HuH-7.5 (cell line): ENCODE measurements around the gene AHCYL2.
"Not testable (repeated sequence)": the region's sequence is repeated elsewhere in the genome, so short reads cannot be mapped to it uniquely, and the experiment has no call there.

Experiments
- DNase-seq: peaks from one replicate; pipeline ENCODE4 v3.0.0; 2011; ENCODE audit warnings: low spot score

The AHCYL2 gene

GRCh38 chr7:129245533-129245932 is 20.7 kb downstream of the AHCYL2 start:
- no peak for DNase-seq

GRCh38 chr7:129247087-129247486 is 22.3 kb downstream of the AHCYL2 start:
- DNase-seq, result no peak

- DNase-seq, result no peak
Measured at GRCh38 chr7:129252128-129252527, 27.3 kb downstream of the AHCYL2 start.

DNA sequence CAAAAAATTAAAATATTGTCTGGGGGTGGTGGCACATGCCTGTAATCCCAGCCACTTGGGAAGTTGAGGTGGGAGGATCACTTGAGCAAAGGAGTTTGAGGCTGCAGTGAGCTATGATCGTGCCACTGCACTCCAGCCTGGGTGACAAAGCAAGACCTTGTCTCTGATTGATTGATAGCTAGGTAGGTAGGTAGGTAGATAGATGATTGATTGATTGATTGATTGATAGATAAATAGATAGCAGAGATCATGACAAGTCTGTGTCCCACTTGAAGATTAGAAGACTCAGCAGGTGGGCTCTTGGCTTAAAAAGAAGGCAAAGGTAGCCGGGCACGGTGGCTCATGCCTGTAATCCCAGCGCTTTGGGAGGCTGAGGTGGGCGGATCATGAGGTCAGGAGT is 27.8 kb downstream of the AHCYL2 start:
- DNase-seq, result not testable (repeated sequence)

DNA sequence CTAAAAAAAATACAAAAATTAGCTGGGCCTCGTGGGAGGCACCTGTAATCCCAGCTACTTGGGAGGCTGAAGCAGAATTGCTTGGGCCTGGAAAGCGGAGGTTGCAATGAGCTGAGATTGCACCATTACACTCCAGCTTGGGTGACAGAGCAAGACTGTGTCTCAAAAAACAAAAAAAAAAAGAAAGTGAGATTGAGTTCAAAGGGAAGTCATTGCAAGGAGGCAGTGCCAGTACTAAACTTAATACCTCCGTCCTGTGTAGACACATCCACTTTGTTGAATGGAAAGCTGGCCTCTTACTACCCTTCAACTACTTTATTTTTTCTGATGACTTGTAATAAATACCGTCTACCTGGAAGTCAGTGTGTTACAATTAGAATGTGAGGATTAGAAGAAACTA is 31.0 kb downstream of the AHCYL2 start:
- DNase-seq, result no peak

DNA sequence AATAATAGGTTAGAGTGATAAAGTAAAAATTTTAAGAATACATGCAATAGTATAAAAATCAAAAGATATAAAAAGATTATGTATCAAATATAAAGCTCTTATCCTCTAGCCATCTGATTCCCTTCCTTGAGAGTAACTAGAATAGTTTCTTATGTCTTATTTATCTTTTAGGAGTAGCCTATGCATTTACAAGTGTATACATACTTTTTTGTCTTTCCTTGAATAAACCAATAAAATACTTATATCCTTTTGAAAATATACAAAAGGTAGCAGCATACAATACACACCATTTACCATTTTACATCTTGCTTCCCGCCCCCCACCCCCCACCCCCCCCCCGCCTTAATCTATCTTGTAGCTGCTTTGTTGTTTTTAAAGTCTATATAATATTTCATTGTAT is 31.4 kb downstream of the AHCYL2 start:
- DNase-seq, result no peak

DNA sequence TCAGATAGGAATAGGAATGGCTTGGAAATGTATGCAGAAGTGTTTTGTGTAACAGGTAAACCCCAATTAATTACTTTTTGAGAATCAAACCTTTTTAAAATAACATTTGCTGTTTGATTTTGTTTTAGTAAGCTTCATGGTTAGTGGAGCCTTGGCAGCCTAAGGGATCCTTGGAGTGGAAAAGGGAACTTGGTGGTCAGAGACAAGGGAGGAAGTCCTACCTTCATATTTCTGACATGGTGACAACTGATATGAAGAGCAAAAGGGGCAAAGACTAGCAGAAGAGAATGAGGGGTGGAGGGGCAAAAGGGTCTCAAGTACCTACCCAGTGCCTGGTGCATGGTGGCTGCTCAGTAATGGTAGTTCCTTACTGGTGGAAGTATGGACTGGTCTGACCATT is 32.3 kb downstream of the AHCYL2 start:
- no peak for DNase-seq

GRCh38 chr7:129258649-129259389 is 34.0 kb downstream of the AHCYL2 start:
- no peak for DNase-seq

DNA sequence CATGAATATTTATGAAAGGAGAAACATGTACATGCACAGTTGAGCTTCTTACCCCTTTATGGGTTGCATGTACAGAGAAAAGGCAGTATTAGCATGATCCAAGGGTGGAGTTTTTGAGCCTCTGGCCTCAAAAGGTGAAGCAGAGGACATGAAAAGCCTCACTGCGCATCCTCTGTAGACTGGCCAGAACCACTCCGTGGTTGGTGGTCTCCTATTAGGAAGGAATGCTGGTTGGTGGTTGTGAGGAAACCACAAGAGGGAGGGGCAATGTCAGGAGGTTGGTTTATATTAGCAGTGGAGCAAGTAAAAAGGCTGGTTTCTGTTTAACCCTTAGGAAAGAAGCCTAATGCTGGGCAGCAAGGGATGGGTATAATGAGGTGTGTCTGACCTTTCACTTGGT is 37.5 kb downstream of the AHCYL2 start:
- DNase-seq, result no peak

- DNase-seq, result no peak
Measured at GRCh38 chr7:129263168-129263567, 38.3 kb downstream of the AHCYL2 start.

- no peak for DNase-seq
Measured at GRCh38 chr7:129264534-129264933, 39.7 kb downstream of the AHCYL2 start.

DNA sequence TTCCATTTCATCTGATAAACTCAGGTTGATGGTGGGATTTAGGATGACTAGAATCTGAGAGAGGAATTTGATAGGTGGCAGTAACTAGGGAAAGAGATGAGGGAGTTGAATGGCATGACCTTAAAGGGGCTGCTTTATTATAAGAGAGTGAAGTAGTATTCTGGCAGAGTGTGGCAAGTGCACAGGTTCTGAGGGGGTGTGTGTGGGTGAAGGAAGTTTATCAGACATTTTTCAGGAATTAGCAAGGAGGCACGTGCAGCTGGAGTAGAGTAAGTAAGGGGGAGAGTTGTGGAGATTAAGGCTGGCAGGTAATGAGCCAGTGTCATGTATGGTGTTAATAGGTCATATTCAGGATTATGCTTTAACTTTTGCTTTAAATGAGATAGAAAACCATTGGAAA is 40.5 kb downstream of the AHCYL2 start:
- no peak for DNase-seq

DNA sequence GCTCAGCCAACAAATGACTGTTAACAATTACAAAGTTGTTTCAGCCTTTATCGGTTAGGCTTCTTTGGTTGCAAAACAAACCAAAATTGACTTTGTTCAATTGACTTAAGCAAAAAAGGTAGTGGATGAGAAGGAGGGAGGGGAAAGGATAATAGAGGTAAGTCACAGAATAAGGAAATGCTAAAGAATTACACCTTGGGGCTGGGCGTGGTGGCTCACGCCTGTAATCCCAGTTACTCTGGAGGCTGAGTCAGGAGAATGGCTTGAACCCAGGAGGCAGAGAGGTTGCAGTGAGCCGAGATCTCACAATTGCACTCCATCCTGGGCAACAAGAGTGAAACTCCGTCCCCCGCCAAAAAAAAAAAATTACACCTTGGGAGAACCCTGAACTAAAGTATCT is 41.4 kb downstream of the AHCYL2 start:
- DNase-seq, result no peak

DNA sequence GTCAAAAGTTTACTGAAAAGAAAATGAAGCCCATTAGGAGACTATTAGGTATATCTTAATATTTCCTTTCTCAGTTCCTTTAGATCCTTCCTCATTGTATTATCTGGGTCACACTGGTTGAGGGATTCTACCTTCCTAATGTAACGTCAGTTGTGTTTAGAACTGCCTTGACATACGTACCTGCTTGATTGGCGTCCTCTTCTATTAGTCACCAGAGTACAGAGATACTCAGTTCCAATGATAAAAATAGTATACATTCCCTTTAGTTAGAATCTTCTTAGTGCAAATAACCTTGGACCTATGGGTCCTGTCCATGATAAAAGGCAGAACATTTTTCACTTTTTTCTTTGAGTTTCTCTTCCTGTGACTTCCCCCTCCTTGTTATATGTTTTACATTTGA is 45.2 kb downstream of the AHCYL2 start:
- no peak for DNase-seq

DNA sequence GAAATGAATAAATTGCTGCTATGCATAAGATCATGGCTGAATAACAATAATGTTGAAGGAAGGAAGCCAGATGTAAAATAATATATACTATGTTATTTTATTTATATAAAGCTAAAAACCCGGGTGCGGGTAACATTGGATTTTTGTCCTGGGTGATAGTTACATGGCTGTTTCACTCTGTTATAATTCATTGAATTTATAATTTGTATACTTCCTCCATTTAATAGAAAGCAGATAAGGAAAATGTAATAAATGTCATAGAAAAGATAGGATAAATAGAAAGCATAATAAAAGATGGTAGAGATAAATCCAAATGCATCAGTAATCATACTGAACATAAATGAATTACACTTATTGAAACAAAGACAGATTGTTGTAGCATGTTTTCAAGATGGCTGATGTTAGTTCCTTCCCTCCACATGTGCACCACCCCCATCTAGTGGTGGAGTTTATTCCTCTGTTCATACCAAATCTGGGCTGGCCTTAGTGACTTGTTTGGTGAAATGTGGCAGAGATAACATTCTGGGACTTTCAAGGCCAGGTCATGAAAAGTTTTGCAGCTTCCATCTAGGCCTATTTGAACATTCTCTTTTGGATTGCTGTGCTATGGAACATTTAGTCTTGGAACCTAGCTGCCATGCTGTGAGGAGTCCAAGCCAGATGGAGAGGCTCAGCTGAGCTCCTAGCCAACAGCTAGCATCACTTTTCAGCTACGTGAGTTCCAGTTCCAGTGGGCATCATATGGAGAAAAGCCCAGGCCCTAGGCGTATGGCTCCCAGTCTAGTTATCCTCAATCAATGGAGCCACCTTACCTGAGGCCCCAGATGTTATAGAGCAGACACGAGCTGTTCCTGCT is 46.9 kb downstream of the AHCYL2 start:
- peak; percentile 34 for DNase-seq

- no peak for DNase-seq
Measured at GRCh38 chr7:129273936-129274335, 49.1 kb downstream of the AHCYL2 start.

DNA sequence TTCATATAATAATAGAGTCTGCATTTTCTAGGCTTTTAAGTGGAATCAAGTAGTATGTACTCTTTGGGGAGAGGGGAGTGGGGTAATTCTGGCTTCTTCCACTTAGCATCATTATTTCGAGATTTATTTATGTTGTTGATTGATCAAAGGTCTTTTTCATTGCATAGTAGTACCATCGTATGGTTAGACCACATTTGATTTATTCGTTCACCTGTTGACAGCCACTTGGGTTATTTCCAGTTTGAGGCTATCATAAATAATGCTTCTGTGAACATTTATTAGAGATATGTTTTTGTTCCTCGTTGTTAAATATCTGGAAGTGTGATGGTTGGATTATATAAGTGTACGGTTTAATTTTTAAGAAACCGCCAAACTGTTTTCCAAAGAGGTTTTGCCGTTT is 52.8 kb downstream of the AHCYL2 start:
- DNase-seq, result no peak

DNA sequence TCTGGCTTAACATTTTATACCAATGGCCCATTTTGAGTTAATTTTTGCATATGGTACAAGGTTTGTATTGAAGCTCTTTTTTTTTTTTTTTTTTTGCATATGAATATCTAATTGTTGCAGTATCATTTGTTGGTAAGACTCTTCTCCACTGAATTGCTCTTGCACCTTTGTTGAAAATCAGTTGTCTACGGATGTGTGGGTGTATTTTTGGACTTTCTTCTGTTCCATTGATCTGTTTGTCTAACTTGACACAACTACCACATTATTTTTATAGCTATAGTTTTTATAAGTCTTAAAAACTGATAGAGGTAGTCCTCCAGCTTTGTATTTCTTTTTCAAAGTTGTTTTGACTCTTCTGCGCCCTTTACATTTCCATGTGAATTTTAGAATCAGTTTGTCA is 53.9 kb downstream of the AHCYL2 start:
- DNase-seq, result no peak

- no peak for DNase-seq
Measured at GRCh38 chr7:129279757-129280156, 54.9 kb downstream of the AHCYL2 start.

DNA sequence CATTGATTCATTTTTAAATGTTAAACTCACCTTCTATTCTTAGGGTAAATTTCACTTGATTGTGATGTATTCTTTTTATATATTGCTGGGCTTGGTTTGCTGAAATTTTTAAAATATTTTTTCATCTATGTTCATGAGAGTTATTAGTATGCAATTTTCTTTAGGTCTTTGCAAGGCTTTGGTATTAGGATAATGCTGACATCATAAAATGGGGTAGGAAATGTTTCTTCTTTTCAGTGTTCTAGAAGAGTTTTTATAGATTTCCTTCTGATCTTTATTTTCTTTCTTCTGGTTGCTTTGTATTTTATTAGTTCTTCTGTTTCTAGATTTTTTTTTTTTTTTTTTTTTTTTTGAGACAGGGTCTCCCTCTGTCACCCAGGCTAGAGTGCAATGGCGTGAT is 56.3 kb downstream of the AHCYL2 start:
- no peak for DNase-seq

GRCh38 chr7:129282865-129283264 is 58.0 kb downstream of the AHCYL2 start:
- DNase-seq, result no peak

GRCh38 chr7:129283936-129284335 is 59.1 kb downstream of the AHCYL2 start:
- no peak for DNase-seq

DNA sequence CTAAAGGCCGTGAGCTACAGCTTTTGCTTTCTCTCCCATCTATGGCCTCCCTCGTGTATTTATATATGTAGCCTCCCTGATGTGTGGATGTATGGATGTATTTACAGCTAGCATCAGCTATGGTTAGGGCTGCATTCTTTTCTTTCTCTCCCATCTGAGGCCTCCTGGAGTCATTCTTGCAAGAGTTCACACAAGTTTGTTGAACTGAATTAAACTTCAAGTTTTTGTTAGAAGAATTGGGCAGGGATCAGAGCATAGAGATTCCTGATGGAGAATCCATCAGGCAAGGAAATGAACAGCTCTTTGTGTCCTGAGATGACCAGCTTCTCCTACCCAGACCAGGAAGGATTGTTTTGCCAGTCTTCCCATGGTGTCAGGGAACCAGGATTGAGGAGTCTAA is 60.3 kb downstream of the AHCYL2 start:
- DNase-seq, result no peak

DNA sequence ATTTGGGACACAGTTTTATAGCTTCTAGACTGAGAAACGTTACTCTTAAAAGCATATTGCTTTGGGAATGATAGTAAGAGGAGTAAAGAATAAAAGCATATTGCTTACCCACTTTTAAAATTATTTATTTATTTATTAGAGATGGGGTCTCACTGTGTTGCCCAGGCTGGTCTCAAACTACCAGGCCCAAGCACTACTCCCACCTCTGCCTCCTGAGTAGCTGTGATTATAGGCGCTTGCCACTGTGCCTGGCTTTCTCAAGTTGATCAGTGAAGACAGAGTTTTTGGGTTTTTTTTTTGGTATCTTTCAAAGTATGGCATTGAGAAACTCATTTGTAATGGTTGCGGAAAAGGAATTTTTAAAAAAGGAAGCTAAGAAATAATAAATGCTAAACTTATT is 68.0 kb downstream of the AHCYL2 start:
- no peak for DNase-seq
